Posterior cingulate gyrus (tissue), 11 donors: Measurements from ENCODE around the gene KCNK5.

Experiments
- DNase-seq, 10 donors: peaks; one replicate each; pipeline versions ENCODE4 v3.0.0 to v3.0.0-alpha.2; 2020 to 2021; ENCODE audit warnings: mixed read lengths in 3 of 10
- intact Hi-C: fragments of 100-400 bp; cut with DNase I; formaldehyde crosslinking; loops from one replicate; pipeline ENCODE4 v1.15.1; 2023

KCNK5 gene

GRCh38 chr6:39247667-39248194 lies 18.5 kb upstream of the KCNK5 start:
- DNase-seq, result no peak
- intact Hi-C loops, result no loop called here

- peak in 3 of 10 donors; percentile 34 to 89 (median 73) for DNase-seq
- intact Hi-C loops, result no loop called here
Measured at GRCh38 chr6:39243809-39244208, 14.5 kb upstream of the KCNK5 start.

- DNase-seq, result no peak
- intact Hi-C loops, result no loop called here
Measured at GRCh38 chr6:39240155-39240757, 11.0 kb upstream of the KCNK5 start.

- DNase-seq, result peak in 1 of 10 donors; percentile 16
Measured at GRCh38 chr6:39239527-39240154, 10.4 kb upstream of the KCNK5 start.

GRCh38 chr6:39236742-39237141 lies 7.5 kb upstream of the KCNK5 start:
- intact Hi-C loops, result no loop called here
- DNase-seq, result no peak

More at GRCh38 chr6:39239527-39240154, 10.4 kb upstream of the KCNK5 start:
- intact Hi-C loops, result no loop called here

GRCh38 chr6:39233333-39233732 lies 4.1 kb upstream of the KCNK5 start:
- intact Hi-C loops, result no loop called here
- DNase-seq, result peak in 1 of 10 donors; percentile 2

- peak in 1 of 10 donors; percentile 17 for DNase-seq
- intact Hi-C loops, result no loop called here
Measured at GRCh38 chr6:39231521-39232243, 2.4 kb upstream of the KCNK5 start.

- DNase-seq, result no peak
- intact Hi-C loops, result no loop called here
Measured at GRCh38 chr6:39230654-39231035, 1.4 kb upstream of the KCNK5 start.

GRCh38 chr6:39228111-39228971 lies 934 bp downstream of the KCNK5 start:
- intact Hi-C loops, result no loop called here
- peak in 1 of 10 donors; percentile 66 for DNase-seq

- DNase-seq, result peak in 1 of 10 donors; percentile 1
- intact Hi-C loops, result no loop called here
Measured at GRCh38 chr6:39227476-39227875, 1.8 kb downstream of the KCNK5 start.

- intact Hi-C loops, result no loop called here
- peak in 2 of 10 donors; percentile 11 to 22 for DNase-seq
Measured at GRCh38 chr6:39226639-39227329, 2.5 kb downstream of the KCNK5 start.

- intact Hi-C loops, result no loop called here
- DNase-seq, result peak in 1 of 10 donors; percentile 43
Measured at GRCh38 chr6:39225946-39226437, 3.3 kb downstream of the KCNK5 start.

- peak in 2 of 10 donors; percentile 6 to 15 for DNase-seq
- intact Hi-C loops, result no loop called here
Measured at GRCh38 chr6:39225543-39225942, 3.7 kb downstream of the KCNK5 start.

- intact Hi-C loops, result no loop called here
- DNase-seq, result peak in 2 of 10 donors; percentile 6 to 20
Measured at GRCh38 chr6:39224523-39225182, 4.6 kb downstream of the KCNK5 start.

- intact Hi-C loops, result no loop called here
- DNase-seq, result no peak
Measured at GRCh38 chr6:39224011-39224410, 5.3 kb downstream of the KCNK5 start.

- intact Hi-C loops, result no loop called here
- DNase-seq, result peak in 2 of 10 donors; percentile 13 to 41
Measured at GRCh38 chr6:39223555-39223954, 5.7 kb downstream of the KCNK5 start.

GRCh38 chr6:39223061-39223460 lies 6.2 kb downstream of the KCNK5 start:
- peak in 2 of 10 donors; percentile 9 to 16 for DNase-seq
- intact Hi-C loops, result no loop called here

- DNase-seq, result peak in 2 of 10 donors; percentile 1 to 4
- intact Hi-C loops, result no loop called here
Measured at GRCh38 chr6:39221779-39222641, 7.3 kb downstream of the KCNK5 start.
